HG03469 (cell line): ENCODE data around the gene DPYSL4.

Source experiments
- ATAC-seq: cut with Tn5 transposase; IDR thresholded peaks from one replicate; pipeline ENCODE4 v1.9.1; 2021; ENCODE audit warnings: mild to moderate bottlenecking, moderate library complexity, moderate number of reproducible peaks; ENCODE audit not compliant: unreplicated experiment

The DPYSL4 gene

GRCh38 chr10:132186488-132187429 lies at the start of gene DPYSL4:
DPYSL4 (plus strand) TSS chr10:132186948; CDS start chr10:132187064, 116 bp downstream.
- ATAC-seq = no peak

- ATAC-seq = no peak
Observed at GRCh38 chr10:132137111-132138072, 49.4 kb upstream of the DPYSL4 start.

- ATAC-seq = no peak
Observed at GRCh38 chr10:132138133-132138532, 48.6 kb upstream of the DPYSL4 start.

- ATAC-seq = no peak
Observed at GRCh38 chr10:132138596-132138995, 48.2 kb upstream of the DPYSL4 start.

- ATAC-seq = no peak
Observed at GRCh38 chr10:132139526-132139925, 47.2 kb upstream of the DPYSL4 start.

- ATAC-seq = no peak
Observed at GRCh38 chr10:132140167-132140925, 46.4 kb upstream of the DPYSL4 start.

- no peak for ATAC-seq
Observed at GRCh38 chr10:132141076-132141475, 45.7 kb upstream of the DPYSL4 start.

- no peak for ATAC-seq
Observed at GRCh38 chr10:132141526-132142395, 45.0 kb upstream of the DPYSL4 start.

- no peak for ATAC-seq
Observed at GRCh38 chr10:132142396-132143161, 44.2 kb upstream of the DPYSL4 start.

- no peak for ATAC-seq
Observed at GRCh38 chr10:132143162-132143561, 43.6 kb upstream of the DPYSL4 start.

- ATAC-seq = no peak
Observed at GRCh38 chr10:132144086-132144485, 42.7 kb upstream of the DPYSL4 start.

- no peak for ATAC-seq
Observed at GRCh38 chr10:132145002-132145401, 41.7 kb upstream of the DPYSL4 start.

GRCh38 chr10:132145521-132146185 lies 41.1 kb upstream of the DPYSL4 start:
- ATAC-seq = no peak

GRCh38 chr10:132146271-132146671 lies 40.5 kb upstream of the DPYSL4 start:
- ATAC-seq = no peak

- no peak for ATAC-seq
Observed at GRCh38 chr10:132146941-132147915, 39.5 kb upstream of the DPYSL4 start.

- ATAC-seq = no peak
Observed at GRCh38 chr10:132148261-132149251, 38.2 kb upstream of the DPYSL4 start.
